ENCODE measurements around the gene NACC2.

DNA sequence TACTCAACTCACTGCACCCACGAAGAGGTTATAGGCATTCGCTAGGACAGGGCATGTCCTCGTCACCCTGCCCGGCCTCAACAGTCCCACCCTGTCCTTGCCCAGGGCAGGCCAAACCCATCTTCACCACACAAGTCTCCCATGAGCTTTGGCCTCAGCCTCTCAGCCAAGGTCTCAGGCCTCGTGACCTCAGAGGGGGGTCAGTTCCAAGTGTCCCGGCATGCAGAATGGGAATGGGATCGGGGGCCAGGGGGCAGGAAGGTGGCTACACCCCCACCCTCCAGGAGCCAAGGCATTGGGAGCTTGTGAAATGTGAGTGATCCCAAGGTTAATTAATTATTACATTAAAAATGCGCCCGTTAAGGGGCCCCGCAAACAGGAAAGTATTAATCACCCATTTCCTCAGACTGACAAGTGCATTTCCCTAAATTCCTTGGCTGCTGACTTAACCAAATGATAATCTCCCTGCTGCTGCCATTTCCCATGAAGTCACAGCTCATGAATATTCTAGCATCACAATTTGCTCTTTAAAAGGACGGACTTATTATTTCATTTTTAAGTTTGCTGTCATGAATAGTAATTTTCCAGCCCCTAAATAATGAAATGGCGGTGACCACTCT, 125.9 kb downstream of the NACC2 start:
- TF ChIP-seq CTCF (conservative IDR thresholded peaks at IDR 0.05; ENCODE audit: low read length) (no peak), EZH2phosphoT487 (IDR thresholded peaks at IDR 0.05; ENCODE audit: borderline replicate concordance) (no peak)
